Hematopoietic multipotent progenitor cell treated with erythropoietin and hydrocortisone succinate and interleukin-3 and kit ligand, for 8 days (in vitro differentiated cells): Measurements from ENCODE around the gene RANBP1.

Experiments
- DNase-seq: peaks from one replicate; pipeline ENCODE4 v3.0.0-alpha.2; 2015

RANBP1 gene

GRCh38 chr22:20089226-20089976, 26.5 kb upstream of the RANBP1 start:
- no peak for DNase-seq

GRCh38 chr22:20089977-20090729, 25.8 kb upstream of the RANBP1 start:
- DNase-seq = no peak

GRCh38 chr22:20090730-20091240, 25.1 kb upstream of the RANBP1 start:
- no peak for DNase-seq

GRCh38 chr22:20091690-20092476, 24.0 kb upstream of the RANBP1 start:
- no peak for DNase-seq

- no peak for DNase-seq
These were observed 23.4 kb upstream of the RANBP1 start for GRCh38 chr22:20092477-20092854.

DNA sequence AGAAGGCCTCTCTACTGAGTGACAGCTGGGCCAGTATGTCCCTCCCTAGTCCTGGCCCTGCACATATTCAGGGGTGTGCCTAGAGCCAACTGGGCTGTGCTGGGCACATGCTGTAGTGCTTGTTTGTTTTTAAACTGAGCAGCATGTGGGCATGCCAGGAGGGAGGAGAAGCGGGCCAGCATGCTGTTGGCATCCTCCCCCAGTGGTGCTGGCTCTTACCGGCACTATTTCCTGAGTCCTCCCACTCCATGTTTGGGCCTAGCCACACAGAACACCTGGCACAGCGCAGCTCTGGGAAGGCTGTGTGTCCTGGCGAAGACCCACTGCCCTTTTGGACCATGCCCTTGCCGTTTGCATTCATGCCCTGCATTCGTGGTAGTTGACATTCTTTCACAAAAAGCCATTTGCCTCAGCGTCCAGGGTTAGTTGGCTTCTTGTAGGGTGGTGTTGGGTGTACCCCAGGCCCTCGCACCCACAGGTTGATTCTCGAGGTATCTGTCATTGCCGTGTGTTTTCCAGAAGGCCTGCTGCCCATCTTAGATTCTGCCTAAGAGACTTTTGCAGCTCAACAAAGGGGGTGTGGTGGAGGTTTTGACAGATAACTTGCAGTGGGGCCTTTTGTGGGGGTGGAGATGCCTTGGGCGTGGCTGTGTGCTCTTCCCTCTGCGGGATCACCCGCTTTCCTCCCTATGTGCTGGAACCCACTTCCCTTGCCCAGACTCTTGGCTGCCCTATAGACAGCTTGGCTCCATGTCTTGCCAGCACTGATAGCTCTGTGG, 22.3 kb upstream of the RANBP1 start:
- DNase-seq = peak; percentile 63

DNA sequence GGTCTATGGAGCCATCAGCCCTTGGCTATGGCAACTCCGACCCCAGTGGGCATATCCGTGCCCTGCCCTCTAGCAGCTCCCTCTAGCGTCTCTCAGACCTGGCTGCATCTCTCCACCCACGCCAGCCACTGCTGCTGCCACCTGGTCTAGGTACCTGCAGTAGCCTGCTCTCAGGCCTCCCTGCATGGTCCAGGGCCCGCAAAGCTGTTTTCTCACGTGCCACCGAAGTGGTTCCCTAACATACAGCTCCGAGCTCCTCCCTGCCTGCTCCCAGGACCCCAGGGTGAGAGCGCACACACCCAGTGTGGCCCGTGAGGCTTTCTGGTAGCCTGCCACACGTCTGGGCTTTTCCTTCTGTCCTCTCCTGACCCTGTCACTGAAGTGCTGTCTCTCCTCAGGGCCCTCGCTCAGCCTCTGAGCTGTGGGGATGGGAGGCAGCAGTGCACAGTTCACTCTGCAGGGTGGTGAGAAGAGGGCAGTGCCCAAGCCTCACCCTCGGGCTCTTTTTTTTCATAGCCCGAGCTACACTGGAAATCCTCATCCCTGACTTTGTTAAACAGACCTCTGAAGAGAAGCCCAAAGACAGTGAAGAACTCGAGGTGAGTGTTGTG, 21.6 kb upstream of the RANBP1 start:
- no peak for DNase-seq

DNA sequence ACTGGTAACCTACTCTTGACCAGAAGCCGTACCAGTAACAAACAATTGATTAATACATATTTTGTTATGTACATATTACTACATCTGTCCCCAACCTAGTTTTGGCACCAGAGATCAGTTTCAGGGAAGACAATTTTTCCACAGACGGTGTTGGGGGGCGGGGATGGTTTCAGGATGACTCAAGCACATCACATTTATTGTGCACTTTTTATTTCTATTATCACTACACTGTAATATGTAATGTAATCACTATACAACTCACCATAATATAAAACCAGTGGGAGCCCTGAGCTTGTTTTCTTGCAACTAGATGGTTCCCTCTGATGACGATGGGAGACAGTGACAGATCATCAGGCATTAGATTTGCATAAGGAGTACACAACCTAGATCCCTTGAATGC, 20.4 kb upstream of the RANBP1 start:
- no peak for DNase-seq

GRCh38 chr22:20096574-20097420, 19.1 kb upstream of the RANBP1 start:
- DNase-seq = no peak

DNA sequence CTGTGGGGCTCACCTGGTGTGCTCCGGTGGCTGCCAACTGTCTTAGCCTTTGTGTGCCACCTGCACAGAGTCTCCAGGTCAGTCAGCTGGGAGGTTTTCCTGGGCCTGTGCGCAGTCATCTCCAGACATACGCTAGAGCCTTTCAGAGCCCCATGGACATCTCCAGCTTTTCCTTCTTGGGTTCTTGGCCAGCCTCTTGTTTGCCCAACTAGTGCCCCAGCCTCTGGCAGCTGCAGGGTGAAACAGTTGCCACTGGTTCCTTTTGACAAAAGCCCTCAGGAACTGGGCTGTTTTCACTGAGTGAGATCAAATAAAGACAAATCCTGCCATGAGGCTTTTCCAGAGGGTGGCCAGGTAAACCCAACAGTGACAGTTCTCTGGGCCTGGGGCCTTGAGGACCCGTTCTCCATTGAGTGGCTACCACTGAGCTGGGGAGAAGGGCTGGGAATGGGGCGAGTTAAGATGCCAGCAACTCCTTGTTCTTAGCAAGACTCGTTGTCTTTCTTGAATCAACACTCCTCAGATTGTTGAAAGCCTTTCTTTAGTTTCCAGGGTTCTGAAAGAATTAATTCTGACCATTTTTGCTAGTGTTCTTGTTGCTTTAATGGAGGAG, 16.7 kb upstream of the RANBP1 start:
- DNase-seq = no peak

GRCh38 chr22:20101638-20102037, 14.3 kb upstream of the RANBP1 start:
- no peak for DNase-seq

DNA sequence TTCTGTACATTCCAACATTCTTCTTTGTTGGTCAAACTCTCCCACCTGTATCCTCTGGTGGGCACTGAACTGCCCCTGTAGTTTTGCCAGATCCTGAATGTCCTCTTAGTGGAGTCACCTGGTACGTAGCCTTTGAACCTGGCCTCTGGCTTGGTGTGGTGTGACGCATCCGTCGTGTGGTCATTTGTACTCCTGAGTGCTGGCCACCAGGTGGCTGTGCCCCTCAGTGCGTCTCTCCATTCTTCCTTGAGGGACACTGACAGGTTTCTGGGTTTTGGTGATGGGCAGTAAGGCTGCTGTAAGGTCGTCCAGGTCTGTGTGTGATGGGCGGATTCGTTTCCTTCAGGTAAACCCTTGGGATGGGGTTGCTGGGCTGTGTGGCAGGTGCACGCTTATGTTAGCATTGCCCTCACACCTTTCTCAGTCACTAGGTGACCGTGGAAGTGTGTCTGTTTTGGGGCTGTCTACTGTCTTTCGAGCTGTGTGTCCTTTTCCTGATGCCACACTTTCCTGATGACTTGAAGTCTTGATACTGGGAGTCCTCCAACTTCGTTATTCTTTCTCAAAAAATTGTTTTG, 13.6 kb upstream of the RANBP1 start:
- no peak for DNase-seq

DNA sequence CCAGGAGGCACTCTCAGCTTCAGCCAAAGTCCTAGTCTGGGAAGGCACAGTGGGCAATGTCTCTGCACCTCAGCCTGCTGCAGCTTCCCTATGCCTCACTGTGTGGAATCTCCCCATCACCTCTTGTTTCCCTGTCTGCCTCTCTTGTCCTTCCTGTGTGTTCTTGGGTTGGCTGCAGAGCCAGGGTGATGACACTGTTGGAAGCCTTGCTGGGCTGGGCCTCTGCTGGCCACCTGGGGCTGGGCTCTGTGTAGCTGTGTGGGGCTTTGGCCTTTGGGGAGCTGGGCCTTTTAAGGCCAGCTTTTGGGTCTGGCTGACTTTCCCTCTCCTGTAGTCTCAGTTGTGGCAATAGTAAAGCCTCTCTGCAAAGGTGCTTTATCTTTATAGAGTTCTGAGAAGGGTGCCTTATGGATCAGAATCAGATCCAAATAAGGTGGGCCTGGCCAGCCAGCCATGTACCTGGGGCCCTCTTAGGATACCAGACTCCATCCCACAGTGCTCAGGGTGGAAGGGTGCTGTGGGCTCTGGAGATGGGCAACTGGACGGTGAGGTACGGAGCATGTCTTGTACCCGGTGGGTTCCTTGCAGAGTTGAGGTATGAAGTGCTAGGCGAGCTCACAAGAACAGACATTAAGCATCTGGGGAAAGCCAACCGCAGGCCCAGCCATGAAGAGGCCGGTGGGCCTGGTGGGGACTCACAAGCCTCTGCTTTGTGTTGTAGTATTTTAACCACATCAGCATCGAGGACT, 10.3 kb upstream of the RANBP1 start:
- DNase-seq = no peak

- no peak for DNase-seq
These were observed 9.6 kb upstream of the RANBP1 start for GRCh38 chr22:20106205-20106848.

GRCh38 chr22:20106849-20107237, 9.1 kb upstream of the RANBP1 start:
- DNase-seq = no peak

DNA sequence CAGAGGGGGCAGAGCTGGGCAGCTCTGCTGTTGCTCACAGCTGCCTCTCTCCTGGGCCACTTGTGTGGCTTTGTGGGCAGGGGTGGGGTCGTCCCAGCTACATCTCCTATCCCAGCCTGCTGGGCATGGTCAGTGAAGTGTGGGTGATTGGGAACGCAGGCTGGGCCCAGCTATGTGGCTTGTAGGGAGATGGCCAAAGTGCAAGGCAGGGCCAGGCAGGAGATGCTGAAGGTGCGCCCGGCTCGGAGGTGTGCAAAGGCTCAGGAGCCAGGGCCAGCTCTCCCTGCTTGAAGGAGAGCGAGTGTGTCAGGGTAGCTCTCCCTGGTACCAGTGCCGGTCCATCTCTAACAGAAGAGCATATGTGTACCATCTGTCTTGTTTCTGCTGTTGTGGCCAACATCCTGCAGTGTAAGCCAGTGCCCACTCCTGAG, 8.4 kb upstream of the RANBP1 start:
- DNase-seq = no peak

- DNase-seq = no peak
These were observed 7.8 kb upstream of the RANBP1 start for GRCh38 chr22:20107951-20108756.

DNA sequence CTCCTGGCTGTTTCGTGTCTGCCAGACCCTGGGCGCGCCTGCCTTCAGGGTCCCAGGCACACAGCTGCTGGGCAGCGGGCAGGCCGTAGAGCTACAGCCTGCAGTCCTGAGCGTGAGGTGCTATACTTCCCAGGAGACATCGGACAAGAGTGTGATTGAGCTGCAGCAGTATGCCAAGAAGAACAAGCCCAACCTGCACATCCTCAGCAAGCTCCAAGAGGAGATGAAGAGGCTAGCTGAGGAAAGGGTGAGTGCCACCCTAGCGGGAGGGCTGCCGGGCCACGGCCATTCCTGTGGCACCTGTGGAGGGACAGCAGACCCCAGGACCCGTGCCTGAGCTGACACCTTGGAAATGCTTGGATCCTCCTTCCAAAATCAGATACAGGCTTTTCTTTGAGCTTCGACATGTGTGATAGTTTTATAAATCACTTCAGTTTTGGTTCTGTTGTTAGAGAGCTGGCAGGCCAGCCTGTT, 7.1 kb upstream of the RANBP1 start:
- DNase-seq = no peak
